ENCODE measurements around the gene KCNH4. TPM values are rescaled to one million over a fixed set of nuclear protein-coding genes. Genes with fewer than 3 reads are reported as not detected.
A peak's percentile ranks its signal among the peaks of the same experiment; 100 is the strongest.

The KCNH4 gene
- total and polyA plus RNA-seq, 2 of the 13 experiments (the other 11 are each of a cell fraction or from before 2014, with no cell fraction given), result 0.01 to 0.09 TPM

- TF ChIP-seq, protein P1, sequence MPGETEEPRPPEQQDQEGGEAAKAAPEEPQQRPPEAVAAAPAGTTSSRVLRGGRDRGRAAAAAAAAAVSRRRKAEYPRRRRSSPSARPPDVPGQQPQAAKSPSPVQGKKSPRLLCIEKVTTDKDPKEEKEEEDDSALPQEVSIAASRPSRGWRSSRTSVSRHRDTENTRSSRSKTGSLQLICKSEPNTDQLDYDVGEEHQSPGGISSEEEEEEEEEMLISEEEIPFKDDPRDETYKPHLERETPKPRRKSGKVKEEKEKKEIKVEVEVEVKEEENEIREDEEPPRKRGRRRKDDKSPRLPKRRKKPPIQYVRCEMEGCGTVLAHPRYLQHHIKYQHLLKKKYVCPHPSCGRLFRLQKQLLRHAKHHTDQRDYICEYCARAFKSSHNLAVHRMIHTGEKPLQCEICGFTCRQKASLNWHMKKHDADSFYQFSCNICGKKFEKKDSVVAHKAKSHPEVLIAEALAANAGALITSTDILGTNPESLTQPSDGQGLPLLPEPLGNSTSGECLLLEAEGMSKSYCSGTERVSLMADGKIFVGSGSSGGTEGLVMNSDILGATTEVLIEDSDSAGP (CRISPR knock-in tag; IDR thresholded peaks at IDR 0.05; ENCODE audit: borderline replicate concordance), result no peak
- TF ChIP-seq ZNF33A (CRISPR knock-in tag; IDR thresholded peaks at IDR 0.05; ENCODE audit: borderline replicate concordance) (no peak; the same call in 1 of the 2 replicates), ZNF431 (CRISPR knock-in tag; IDR thresholded peaks at IDR 0.05; ENCODE audit: borderline replicate concordance, low read depth) (no peak), IRF1 (CRISPR knock-in tag; IDR thresholded peaks at IDR 0.05; ENCODE audit: low read depth) (no peak), HOXA5 (CRISPR knock-in tag; IDR thresholded peaks at IDR 0.05) (no peak), ZNF318 (CRISPR knock-in tag; IDR thresholded peaks at IDR 0.05) (no peak), ZNF205 (CRISPR knock-in tag; IDR thresholded peaks at IDR 0.05) (no peak), TEAD3 (CRISPR knock-in tag; optimal IDR thresholded peaks at IDR 0.05; ENCODE audit: borderline replicate concordance) (peak; percentile 87), ZNF687 (CRISPR knock-in tag; IDR thresholded peaks at IDR 0.05) (no peak), POLR2G (IDR thresholded peaks at IDR 0.05; ENCODE audit: low read depth, low read length) (no peak; the same call in 1 of the 2 replicates), ZNF772 (CRISPR knock-in tag; IDR thresholded peaks at IDR 0.05) (no peak)
Measured at GRCh38 chr17:42182927-42183734, 2.2 kb upstream of the KCNH4 start (continued).

Data from HepG2 (cell line).